H9 (cell line): Measurements from ENCODE around the gene PTPN2. TPM values are rescaled to one million over a fixed set of nuclear protein-coding genes. Genes with fewer than 3 reads are reported as not detected.

ENCODE experiments used
- DNase-seq: peaks from one replicate; pipeline ENCODE4 v3.0.0-alpha.2; 2017
- H2AFZ ChIP-seq: one replicate; pipeline ENCODE4 v1.6.1; 2013; ENCODE audit warnings: mild to moderate bottlenecking, low read length, control low read depth, moderate library complexity
- H2AK5ac ChIP-seq: 2 replicates; pipeline ENCODE4 v1.6.1; 2013; ENCODE audit warnings: low read length, control low read depth, mixed read lengths; ENCODE audit not compliant: insufficient read length
- H2BK120ac ChIP-seq: one replicate; pipeline ENCODE4 v1.6.1; 2013; ENCODE audit warnings: low read depth, mild to moderate bottlenecking, low read length, control low read depth, inconsistent platforms; ENCODE audit not compliant: poor library complexity, severe bottlenecking
- H2BK12ac ChIP-seq: 2 replicates; pipeline ENCODE4 v1.6.1; 2013; ENCODE audit warnings: low read length, control low read depth, mixed read lengths, low read depth; ENCODE audit not compliant: insufficient read length
- H2BK15ac ChIP-seq: 2 replicates; pipeline ENCODE4 v1.6.1; 2013; ENCODE audit warnings: low read depth, low read length, control low read depth
- H2BK20ac ChIP-seq: one replicate; pipeline ENCODE4 v1.6.1; 2013; ENCODE audit warnings: low read depth, mild to moderate bottlenecking, low read length, control low read depth, inconsistent platforms; ENCODE audit not compliant: poor library complexity, severe bottlenecking
- H2BK5ac ChIP-seq: 2 replicates; pipeline ENCODE4 v1.6.1; 2013; ENCODE audit warnings: low read length, control low read depth, mixed read lengths; ENCODE audit not compliant: insufficient read length
- H3K14ac ChIP-seq: 2 replicates; pipeline ENCODE4 v1.6.1; 2013; ENCODE audit warnings: low read length, control low read depth; ENCODE audit not compliant: insufficient read depth
- H3K18ac ChIP-seq: 2 replicates; pipeline ENCODE4 v1.6.1; 2013; ENCODE audit warnings: low read depth, mild to moderate bottlenecking, mixed read lengths, low read length, control low read depth; ENCODE audit not compliant: insufficient read length
- H3K23ac ChIP-seq: 2 replicates; pipeline ENCODE4 v1.6.1; 2013; ENCODE audit warnings: low read length, control low read depth, mixed read lengths, low read depth; ENCODE audit not compliant: insufficient read length
- H3K23me2 ChIP-seq: 2 replicates; pipeline ENCODE4 v1.6.1; 2013; ENCODE audit warnings: low read depth, mild to moderate bottlenecking, mixed read lengths, low read length, control low read depth; ENCODE audit not compliant: insufficient read length, poor library complexity, severe bottlenecking
- H3K27ac ChIP-seq: 2 replicates; pipeline ENCODE4 v1.5.1; 2013; ENCODE audit warnings: low read length, control low read depth, mixed read lengths, low read depth; ENCODE audit not compliant: insufficient read length
- H3K27me3 ChIP-seq: 2 replicates; pipeline ENCODE4 v1.6.1; 2013; ENCODE audit warnings: low read length, control low read depth, inconsistent platforms; ENCODE audit not compliant: insufficient read depth
- H3K4ac ChIP-seq: 2 replicates; pipeline ENCODE4 v1.6.1; 2013; ENCODE audit warnings: low read depth, mild to moderate bottlenecking, control low read depth, inconsistent platforms, low read length, moderate library complexity
- H3K4me1 ChIP-seq: 2 replicates; pipeline ENCODE4 v1.6.1; 2013; ENCODE audit warnings: low read length, control low read depth, inconsistent platforms; ENCODE audit not compliant: insufficient read depth
- H3K4me2 ChIP-seq: 2 replicates; pipeline ENCODE4 v1.6.1; 2013; ENCODE audit warnings: low read length, control low read depth, mixed read lengths; ENCODE audit not compliant: insufficient read length, insufficient read depth
- H3K56ac ChIP-seq: 2 replicates; pipeline ENCODE4 v1.6.1; 2013; ENCODE audit warnings: low read depth, mild to moderate bottlenecking, mixed read lengths, low read length, control low read depth; ENCODE audit not compliant: insufficient read length
- H3K79me1 ChIP-seq: 2 replicates; pipeline ENCODE4 v1.6.1; 2013; ENCODE audit warnings: low read depth, mild to moderate bottlenecking, moderate library complexity, low read length, control low read depth, inconsistent platforms; ENCODE audit not compliant: insufficient read depth, poor library complexity, severe bottlenecking
- H3K79me2 ChIP-seq: 2 replicates; pipeline ENCODE4 v1.6.1; 2013; ENCODE audit warnings: low read length, control low read depth, inconsistent platforms; ENCODE audit not compliant: insufficient read depth
- H3K9ac ChIP-seq: 2 replicates; pipeline ENCODE4 v1.6.1; 2013; ENCODE audit warnings: low read length, control low read depth, mixed read lengths; ENCODE audit not compliant: insufficient read length; ENCODE audit errors: extremely low read depth
- H3K9me3 ChIP-seq: one replicate; pipeline ENCODE4 v1.6.1; 2013; ENCODE audit warnings: low read depth, low read length, inconsistent platforms; ENCODE audit not compliant: control insufficient read depth
- H3T11ph ChIP-seq: one replicate; pipeline ENCODE4 v1.6.1; 2013; ENCODE audit warnings: mild to moderate bottlenecking, low read length, control low read depth, inconsistent platforms
- H4K20me1 ChIP-seq: one replicate; pipeline ENCODE4 v1.6.1; 2013; ENCODE audit not compliant: control insufficient read depth, insufficient read length, insufficient read depth
- H4K5ac ChIP-seq: 2 replicates; pipeline ENCODE4 v1.6.1; 2013; ENCODE audit warnings: low read depth, mild to moderate bottlenecking, mixed read lengths, low read length, control low read depth; ENCODE audit not compliant: insufficient read length
- H4K8ac ChIP-seq: replicated peaks from 2 replicates; pipeline ENCODE4 v1.6.1; 2013; ENCODE audit warnings: low read length, control low read depth, mixed read lengths, low read depth; ENCODE audit not compliant: insufficient read length
- H4K91ac ChIP-seq: 2 replicates; pipeline ENCODE4 v1.6.1; 2013; ENCODE audit warnings: low read depth, mild to moderate bottlenecking, moderate library complexity, mixed read lengths, low read length, control low read depth; ENCODE audit not compliant: insufficient read length
- H3K27ac Mint-ChIP-seq, 3 experiments: 2 replicates in 2 of 3; 3 replicates in 1 of 3; pipeline ENCODE4 v1.8.0; 2020 to 2021; ENCODE audit warnings: mixed read lengths in 3 of 3, mild to moderate bottlenecking in 1 of 3, moderate library complexity in 1 of 3
- H3K27me3 Mint-ChIP-seq: 2 replicates; pipeline ENCODE4 v1.8.0; 2021; ENCODE audit warnings: low read depth, mild to moderate bottlenecking, moderate library complexity, mixed read lengths
- H3K36me3 Mint-ChIP-seq, 3 experiments: 2 replicates in 2 of 3; 3 replicates in 1 of 3; pipeline ENCODE4 v1.8.0; 2020 to 2021; ENCODE audit warnings: low read depth in 3 of 3, mixed read lengths in 3 of 3; ENCODE audit not compliant: insufficient read depth in 1 of 3
- H3K4me1 Mint-ChIP-seq, 2 experiments: 2 replicates each; pipeline ENCODE4 v1.8.0; 2020; ENCODE audit warnings: mixed read lengths in 2 of 2
- H3K4me3 Mint-ChIP-seq, 2 experiments: 2 replicates in 1 of 2; 3 replicates in 1 of 2; pipeline ENCODE4 v1.8.0; 2020 to 2021; ENCODE audit warnings: mild to moderate bottlenecking in 2 of 2, mixed read lengths in 2 of 2, moderate library complexity in 1 of 2
- H3K9me3 Mint-ChIP-seq, 2 experiments: 2 replicates in 1 of 2; 3 replicates in 1 of 2; pipeline ENCODE4 v1.8.0; 2020; ENCODE audit warnings: mild to moderate bottlenecking in 2 of 2, mixed read lengths in 2 of 2, moderate library complexity in 1 of 2
- CTCF ChIP-seq: fragments of 200-600 bp; sonication (generic); conservative IDR thresholded peaks from 3 replicates; pipeline ENCODE4 v1.8.0; 2021; ENCODE audit warnings: antibody characterized with exemption, mild to moderate bottlenecking
- WGBS: extraction: QIAGEN DNeasy Blood & Tissue Kit; methylation state at CpG from one replicate; pipeline ENCODE4 v1.1.7; 2013; ENCODE audit warnings: missing lambda C conversion rate, low lambda C conversion rate, mixed read lengths; ENCODE audit not compliant: insufficient read length; ENCODE audit errors: extremely low coverage; 5-methylcytosine and 5-hydroxymethylcytosine counted together
- total RNA-seq: library from RNA; stranded (reverse); gene quantifications from 2 replicates; pipeline ENCODE4 v1.2.1, GENCODE V29; 2021

Gene PTPN2
- total RNA-seq, 1 experiment from 2014 or later, result 48.7 TPM

- no peak overlapping the region for H2BK15ac ChIP-seq
- H2BK5ac ChIP-seq, result no peak overlapping the region
- H3K14ac ChIP-seq, result no peak overlapping the region
- H2BK12ac ChIP-seq, result no peak overlapping the region
- H4K91ac ChIP-seq, result no peak overlapping the region
- no peak overlapping the region for H3K9ac ChIP-seq
- no peak overlapping the region for H2BK120ac ChIP-seq
- no peak overlapping the region for H3K27ac Mint-ChIP-seq
- H3K56ac ChIP-seq, result no peak overlapping the region
- TF ChIP-seq CTCF, result no peak
- H3K4me1 ChIP-seq, result no peaks in the 10 kb centered on the region
- H3K23ac ChIP-seq, result no peak overlapping the region
- no CpG with 5 or more reads among the region's 3 CpGs for WGBS
- H3T11ph ChIP-seq, result no peak overlapping the region
- H2AK5ac ChIP-seq, result no peak overlapping the region
- no peaks in the 10 kb centered on the region for H4K20me1 ChIP-seq
- peaks cover 5 to 16% (median 9%) of the 10 kb centered on the region in 3 experiments; a peak in 6 of 7 replicates for H3K36me3 Mint-ChIP-seq
- no peak overlapping the region for H2BK20ac ChIP-seq
- H3K4me1 Mint-ChIP-seq, result no peaks in the 10 kb centered on the region
- H4K5ac ChIP-seq, result no peak overlapping the region
- H4K8ac ChIP-seq, result no peak overlapping the region
- H3K18ac ChIP-seq, result no peak overlapping the region
- no peak overlapping the region for H3K4me2 ChIP-seq
- no peaks in the 10 kb centered on the region for H3K23me2 ChIP-seq
- H3K79me2 ChIP-seq, result no peaks in the 10 kb centered on the region
- H3K79me1 ChIP-seq, result no peaks in the 10 kb centered on the region
- H3K4me3 Mint-ChIP-seq, result no peak overlapping the region
- no peak overlapping the region for H3K4ac ChIP-seq
- no peak for DNase-seq
- H3K9me3 Mint-ChIP-seq, result no peaks in the 10 kb centered on the region
- no peaks in the 10 kb centered on the region for H3K9me3 ChIP-seq
- no peaks in the 10 kb centered on the region for H3K27me3 ChIP-seq
- H3K27ac ChIP-seq, result no peak overlapping the region
- no peaks in the 10 kb centered on the region for H3K27me3 Mint-ChIP-seq
- no peak overlapping the region for H2AFZ ChIP-seq
Measured at GRCh38 chr18:12796448-12796847, 87.6 kb downstream of the PTPN2 start.
